GM19452 (cell line): Measurements from ENCODE around the gene COL5A1.

Experiments
- ATAC-seq: cut with Tn5 transposase; IDR thresholded peaks from one replicate; pipeline ENCODE4 v1.9.1; 2021; ENCODE audit not compliant: unreplicated experiment

Gene COL5A1

GRCh38 chr9:134737842-134738580, 96.4 kb downstream of the COL5A1 start:
- ATAC-seq, result no peak

DNA sequence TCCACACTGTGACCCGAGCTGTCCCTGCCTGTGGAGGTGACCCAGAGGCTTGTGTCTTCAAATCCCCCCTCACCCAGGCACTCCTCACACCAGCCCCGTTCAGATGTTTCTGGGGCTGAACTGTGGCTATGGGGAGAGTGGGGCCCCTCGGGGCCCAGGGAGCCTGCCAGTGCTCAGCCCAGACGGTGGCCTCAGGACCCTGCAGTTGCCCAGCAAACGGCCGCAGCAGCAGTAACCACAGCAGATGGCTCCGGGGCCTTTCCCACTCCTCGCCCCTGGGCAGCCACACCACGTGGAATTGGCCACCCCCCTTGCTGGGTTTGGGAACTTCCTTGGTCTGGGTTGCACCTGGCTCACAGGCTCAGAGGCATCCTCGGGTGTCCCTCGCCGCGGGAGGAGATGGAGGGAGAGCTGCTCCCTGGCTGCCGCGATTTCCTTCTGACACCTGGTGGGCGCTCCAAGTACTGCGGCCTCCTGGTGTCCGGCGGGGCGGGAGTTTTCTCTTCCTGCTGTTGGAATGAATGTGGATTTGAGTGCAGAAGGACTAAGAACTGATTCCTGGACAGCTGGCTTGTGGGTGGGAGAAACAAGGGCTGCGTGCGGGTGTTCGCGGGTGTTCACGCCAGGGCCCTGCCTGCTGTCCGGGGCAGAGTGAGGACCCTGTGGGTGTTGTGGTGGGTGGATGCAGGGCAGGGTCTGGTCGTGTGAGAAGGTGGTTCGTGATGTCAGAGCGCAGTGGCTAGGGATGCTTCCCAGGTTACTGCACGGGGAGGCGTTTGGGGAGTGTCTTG, 97.5 kb downstream of the COL5A1 start:
- ATAC-seq, result no peak

DNA sequence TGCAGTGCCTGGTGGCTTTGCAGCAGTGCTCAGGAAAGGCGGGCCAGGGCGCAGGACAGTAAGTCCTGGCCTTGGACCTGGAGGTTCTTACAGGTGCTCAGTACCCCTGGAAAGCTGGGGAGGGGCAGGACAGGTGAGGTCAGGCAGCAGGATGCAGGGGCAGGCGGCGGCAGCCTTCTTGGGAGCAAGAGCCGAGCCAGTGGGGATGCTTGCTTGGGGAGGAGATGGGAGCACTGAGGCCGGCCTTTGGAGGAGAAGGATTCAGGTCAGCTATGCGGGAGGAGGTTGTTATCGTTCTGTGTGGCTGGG, 98.0 kb downstream of the COL5A1 start:
- ATAC-seq, result no peak

- ATAC-seq, result no peak
Observed at GRCh38 chr9:134740071-134740470, 98.5 kb downstream of the COL5A1 start.

GRCh38 chr9:134741846-134742245, 100.2 kb downstream of the COL5A1 start:
- ATAC-seq, result no peak

DNA sequence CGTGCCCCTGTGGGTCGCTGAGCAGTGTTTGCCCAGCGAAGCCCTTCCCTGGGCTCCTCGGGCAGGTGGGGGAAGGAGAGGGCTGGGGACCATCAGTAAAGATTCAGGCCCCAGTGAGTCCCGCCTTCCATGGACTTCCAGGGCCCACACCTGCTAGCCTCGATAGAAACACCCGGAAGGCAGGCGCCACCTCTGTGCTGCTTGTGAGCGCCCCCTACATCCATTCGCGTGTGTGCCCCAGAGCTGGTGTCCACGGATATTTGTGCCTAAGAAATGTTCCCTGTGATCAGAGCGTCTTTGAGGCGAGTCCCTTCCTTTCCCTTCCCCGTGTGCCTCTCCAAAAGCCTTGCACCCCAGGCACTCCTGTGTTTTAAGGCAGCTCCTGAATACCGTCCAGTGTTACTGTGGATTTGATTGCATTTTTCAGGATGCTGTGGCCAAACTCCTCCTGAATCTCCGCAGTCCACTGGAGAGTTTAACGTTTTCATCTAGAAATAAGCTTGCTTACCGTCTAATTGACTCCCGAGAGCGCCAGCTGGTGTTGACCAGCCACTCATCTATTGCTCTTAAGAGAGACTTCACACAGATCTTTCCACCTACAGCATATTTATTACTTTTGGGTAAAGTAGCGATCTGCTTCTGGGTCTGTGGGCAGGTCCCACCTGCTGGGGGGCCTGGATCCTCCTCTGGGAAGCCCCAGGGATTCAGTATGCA, 101.4 kb downstream of the COL5A1 start:
- no peak for ATAC-seq

GRCh38 chr9:134743853-134744252, 102.2 kb downstream of the COL5A1 start:
- no peak for ATAC-seq

- no peak for ATAC-seq
Observed at GRCh38 chr9:134744385-134745295, 103.0 kb downstream of the COL5A1 start.

DNA sequence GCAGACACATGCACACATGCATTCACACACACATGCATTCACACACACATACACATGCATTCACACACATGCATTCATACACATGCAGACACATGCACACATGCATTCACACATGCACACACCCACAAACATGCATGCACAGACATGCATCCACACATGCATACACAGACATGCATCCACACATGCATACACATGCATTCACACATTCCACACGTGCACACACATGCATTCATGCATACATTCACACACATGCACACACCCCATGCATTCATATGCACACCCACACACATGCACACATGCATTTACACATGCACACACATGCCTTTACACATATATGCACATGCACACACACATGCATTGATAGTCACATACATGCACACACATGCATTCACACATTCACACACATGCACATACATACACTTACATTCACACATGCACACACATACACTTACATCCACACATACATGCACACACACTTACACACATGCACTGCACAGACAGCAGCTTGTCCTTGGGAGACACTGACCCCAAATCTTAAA, 106.4 kb downstream of the COL5A1 start:
- no peak for ATAC-seq

DNA sequence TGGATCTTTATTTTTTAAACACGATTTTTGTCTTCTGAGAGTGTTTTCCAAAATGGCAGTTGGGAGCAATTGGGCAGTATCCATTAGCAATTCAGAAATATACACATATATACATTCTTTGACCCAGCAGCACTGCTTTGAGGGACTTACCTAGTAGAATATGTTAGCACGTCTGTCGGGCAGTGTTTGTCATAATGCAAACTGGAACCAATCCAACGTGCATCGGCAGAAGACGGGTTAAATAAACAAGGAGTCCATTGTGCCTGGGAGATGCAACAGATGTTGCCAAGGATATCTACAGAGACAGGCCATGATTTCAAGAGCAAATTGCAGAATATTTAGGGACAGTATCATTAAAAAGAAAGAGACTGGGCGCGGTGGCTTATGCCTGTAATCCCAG, 107.0 kb downstream of the COL5A1 start:
- no peak for ATAC-seq

DNA sequence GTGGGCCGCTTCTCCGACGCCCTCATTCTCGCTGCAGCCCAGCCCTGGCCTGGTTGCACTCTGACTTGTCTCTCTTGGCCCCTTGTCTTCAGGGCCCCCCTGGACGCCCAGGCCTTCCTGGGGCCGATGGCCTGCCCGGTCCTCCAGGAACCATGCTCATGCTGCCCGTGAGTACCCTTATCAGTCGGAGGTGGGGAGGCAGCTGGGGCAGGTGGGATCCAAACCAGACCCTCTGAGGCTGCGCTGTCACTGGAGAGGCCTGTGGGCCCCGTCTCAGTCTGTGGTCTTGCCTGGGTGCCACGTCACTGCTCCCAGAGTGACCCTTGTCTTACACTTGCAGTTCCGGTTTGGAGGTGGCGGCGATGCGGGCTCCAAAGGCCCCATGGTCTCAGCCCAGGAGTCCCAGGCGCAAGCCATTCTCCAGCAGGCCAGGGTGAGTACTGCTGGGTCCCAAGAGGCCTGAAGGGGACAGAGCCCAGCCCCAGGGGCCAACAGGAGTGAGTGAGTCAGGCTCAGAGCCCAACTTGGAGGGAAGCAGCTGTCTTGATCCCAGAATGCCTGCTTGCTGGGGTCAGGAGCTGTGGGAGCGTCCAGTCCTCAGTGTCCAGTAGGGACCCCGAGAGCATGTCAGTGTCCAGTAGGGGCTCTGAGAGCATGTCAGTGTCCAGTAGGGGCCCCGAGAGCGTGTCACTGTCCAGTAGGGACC, 109.0 kb downstream of the COL5A1 start:
- ATAC-seq, result no peak

DNA sequence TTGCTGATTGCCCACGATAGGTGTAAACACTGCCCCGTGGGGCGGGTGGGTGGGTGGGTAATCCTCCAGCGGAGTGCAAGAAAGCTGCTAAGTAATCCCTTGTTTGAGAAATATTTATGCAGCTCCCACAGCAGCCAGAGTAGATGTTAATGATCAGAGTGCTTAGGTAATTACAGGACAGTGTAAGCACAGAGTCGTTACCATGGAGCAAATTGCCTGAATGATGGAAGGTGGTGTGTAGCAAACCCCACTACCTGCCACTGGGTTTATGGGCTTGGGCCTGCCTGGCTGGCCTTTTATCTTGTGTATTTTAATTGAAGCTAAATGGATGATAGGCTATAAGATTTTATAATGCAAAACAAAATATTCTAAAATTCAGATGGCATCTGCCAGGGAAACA, 110.0 kb downstream of the COL5A1 start:
- ATAC-seq, result no peak

DNA sequence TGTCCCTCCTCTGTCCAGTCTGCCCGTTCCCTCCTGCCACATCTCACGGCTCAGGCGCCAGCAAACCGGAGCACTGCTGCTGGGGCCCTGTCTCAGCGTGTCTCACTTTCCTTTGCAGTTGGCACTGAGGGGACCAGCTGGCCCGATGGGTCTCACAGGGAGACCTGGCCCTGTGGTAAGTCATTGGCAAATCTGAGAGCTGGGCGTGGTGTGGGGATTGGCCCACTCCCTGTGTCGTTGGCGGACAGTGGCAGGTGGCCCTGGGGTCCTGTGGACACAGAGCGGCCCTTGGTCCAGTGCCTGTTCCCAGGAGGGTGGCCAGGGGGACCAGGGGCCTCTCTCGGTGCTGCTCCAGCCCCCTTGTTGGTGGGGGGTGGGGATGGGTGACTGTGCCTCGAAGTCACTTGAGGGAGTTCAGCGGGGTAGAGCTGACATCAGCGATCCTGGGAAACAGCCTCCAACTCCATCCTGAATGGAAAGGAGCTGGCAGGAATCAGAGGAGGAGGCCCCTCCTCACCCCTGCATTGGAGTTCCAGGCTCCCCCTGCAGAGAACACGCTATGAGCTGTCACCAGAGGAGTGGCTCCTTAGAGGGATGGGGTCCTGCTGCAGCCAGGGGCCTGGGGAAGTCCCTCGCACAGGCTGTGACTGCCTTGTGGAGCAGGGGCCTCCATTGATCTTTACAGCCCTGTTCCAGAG, 111.0 kb downstream of the COL5A1 start:
- ATAC-seq, result no peak

DNA sequence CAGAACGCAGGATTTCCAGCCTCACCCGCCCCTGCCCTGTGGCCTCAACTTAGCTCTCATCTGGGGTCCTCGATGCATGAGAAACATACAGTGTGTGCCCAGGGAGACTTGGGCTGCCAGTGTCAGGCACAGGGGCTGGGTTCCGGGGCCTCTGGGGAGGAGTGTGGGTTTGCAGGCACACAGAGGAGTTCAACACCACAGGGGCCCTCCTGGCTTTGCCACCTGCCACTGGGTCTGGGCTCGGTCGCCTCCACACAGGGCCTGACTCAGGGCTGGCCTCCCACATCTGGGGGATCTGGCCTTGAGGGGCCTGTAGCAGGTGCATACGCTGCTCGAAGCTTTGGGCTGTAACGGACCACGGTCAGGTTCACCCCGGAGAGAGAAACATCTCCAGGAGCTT, 111.6 kb downstream of the COL5A1 start:
- no peak for ATAC-seq

GRCh38 chr9:134755221-134755907, 113.8 kb downstream of the COL5A1 start:
- no peak for ATAC-seq

- ATAC-seq, result no peak
Observed at GRCh38 chr9:134756098-134756497, 114.5 kb downstream of the COL5A1 start.

- ATAC-seq, result no peak
Observed at GRCh38 chr9:134757216-134757975, 115.8 kb downstream of the COL5A1 start.

DNA sequence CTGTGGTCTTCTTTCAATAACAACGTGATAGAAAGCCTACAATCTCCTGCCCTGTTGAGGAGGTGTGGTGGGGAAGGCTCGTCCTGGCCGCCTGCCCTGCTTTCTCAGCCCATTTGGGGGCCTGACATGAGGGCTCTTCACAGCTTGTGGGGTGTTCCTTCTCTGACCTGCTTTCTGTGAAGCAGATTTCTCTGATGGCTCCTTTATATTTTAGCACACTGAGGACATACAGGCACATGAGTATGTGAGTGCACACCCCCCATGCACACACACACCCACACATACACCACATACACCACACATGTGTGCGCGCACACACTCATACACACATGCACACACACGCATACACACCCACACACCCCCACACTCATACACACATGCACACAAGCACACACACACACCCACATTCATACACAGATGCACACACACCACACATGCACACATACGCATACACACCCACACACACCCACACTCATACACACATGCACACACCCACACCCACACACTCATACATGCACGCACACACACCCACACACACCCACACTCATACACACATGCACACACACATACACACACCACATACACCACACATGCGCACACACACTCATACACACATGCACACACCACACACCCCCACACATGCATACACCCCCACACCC, 117.5 kb downstream of the COL5A1 start:
- no peak for ATAC-seq
